HCT116 (cell line): ENCODE results near the gene CHMP1B. TPM values are rescaled to one million over a fixed set of nuclear protein-coding genes. Genes with fewer than 3 reads are reported as not detected.

Source experiments
- ATAC-seq: fragments of 200-7000 bp; cut with Tn5 transposase; 2 replicates; pipeline ENCODE4 v1.9.1; 2020; ENCODE audit warnings: mild to moderate bottlenecking, moderate library complexity
- BruUV-seq: library from RNA; stranded (reverse); fragments of 400-500 nt; replicated peaks from 2 replicates; lab custom pipeline; 2021; lab: Mats Ljungman, UMichigan
- CTCF ChIA-PET: fragments of 300-600 bp; sonication (Branson Sonifier 250); formaldehyde crosslinking; loops from one replicate; lab custom pipeline; 2021; ENCODE audit warnings: antibody characterized with exemption; lab: Charles Lee
- POLR2A ChIA-PET: fragments of 300-600, 350-600 bp; sonication (Branson Sonifier 250); formaldehyde crosslinking; loops from one replicate; lab custom pipeline; 2021; ENCODE audit warnings: antibody characterized with exemption; lab: Charles Lee
- RAD21 ChIA-PET, 2 experiments: fragments of 300-600 bp; sonication (Branson Sonifier 250); formaldehyde crosslinking; loops; one replicate each; lab custom pipeline; 2023; ENCODE audit warnings: low total read pairs in 2 of 2; ENCODE audit not compliant: uncharacterized antibody in 2 of 2, unreplicated experiment in 2 of 2, low non-redundant PET in 1 of 2; lab: Charles Lee
- DNase-seq: peaks from one replicate; pipeline ENCODE4 v3.0.0-alpha.2; 2010; ENCODE audit warnings: low read depth, low spot score
- H2AFZ ChIP-seq: fragments of 200-600 bp; shearing (Covaris generic), sonication (generic); 2 replicates; pipeline ENCODE4 v1.6.1; 2017; ENCODE audit warnings: low read depth, mixed run types, mixed read lengths, antibody characterized with exemption, low read length; ENCODE audit not compliant: poor library complexity, severe bottlenecking
- H3K27ac ChIP-seq: 2 replicates; pipeline ENCODE4 v1.5.1; 2012; ENCODE audit warnings: low read depth, low read length
- H3K27me3 ChIP-seq: fragments of 200-600 bp; sonication (generic); 2 replicates; pipeline ENCODE4 v1.6.1; 2016; ENCODE audit warnings: mixed run types, low read length, mixed read lengths; ENCODE audit not compliant: insufficient read depth
- H3K36me3 ChIP-seq, 2 experiments: fragments of 200-500 bp in 1 of 2; fragments of 200-600 bp in 1 of 2; sonication (Bioruptor generic) in 1 of 2; sonication (generic) in 1 of 2; 2 replicates each; pipeline versions ENCODE4 v1.5.1 to v1.6.1; 2014 to 2016; ENCODE audit warnings: low read length in 2 of 2, inconsistent platforms in 1 of 2, mixed read lengths in 1 of 2, mixed run types in 1 of 2; ENCODE audit not compliant: insufficient read depth in 2 of 2, control insufficient read depth in 1 of 2
- H3K4me1 ChIP-seq, 2 experiments: fragments of 200-600 bp in 1 of 2; sonication (generic) in 1 of 2; 2 replicates each; pipeline versions ENCODE4 v1.5.1 to v1.6.1; 2012 to 2017; ENCODE audit warnings: low read length in 2 of 2, inconsistent platforms in 1 of 2, mild to moderate bottlenecking in 1 of 2, mixed read lengths in 1 of 2, mixed run types in 1 of 2, moderate library complexity in 1 of 2; ENCODE audit not compliant: insufficient read depth in 2 of 2, control insufficient read depth in 1 of 2
- H3K4me2 ChIP-seq: fragments of 200-600 bp; sonication (generic); 2 replicates; pipeline ENCODE4 v1.6.1; 2017; ENCODE audit warnings: mixed run types, low read length, mixed read lengths
- H3K4me3 ChIP-seq, 2 experiments: fragments of 200-600 bp in 1 of 2; sonication (generic) in 1 of 2; replicated peaks in 1 of 2; 2 replicates each; pipeline ENCODE4 v1.5.1; 2011 to 2016; ENCODE audit warnings: low read length in 2 of 2, control low read depth in 1 of 2, low read depth in 1 of 2, mild to moderate bottlenecking in 1 of 2, mixed read lengths in 1 of 2, mixed run types in 1 of 2
- H3K79me2 ChIP-seq: fragments of 200-600 bp; sonication (generic); 2 replicates; pipeline ENCODE4 v1.6.1; 2017; ENCODE audit warnings: mild to moderate bottlenecking, mixed run types, low read length, moderate library complexity, mixed read lengths; ENCODE audit not compliant: insufficient read depth
- H3K9ac ChIP-seq: fragments of 200-600 bp; sonication (generic); 2 replicates; pipeline ENCODE4 v1.6.1; 2016; ENCODE audit warnings: low read length, mixed read lengths
- H3K9me2 ChIP-seq: fragments of 200-600 bp; sonication (generic), shearing (Covaris generic); 2 replicates; pipeline ENCODE4 v1.6.1; 2017; ENCODE audit warnings: mixed run types, mild to moderate bottlenecking, moderate library complexity; ENCODE audit not compliant: insufficient read depth
- H3K9me3 ChIP-seq, 2 experiments: fragments of 200-500 bp in 1 of 2; fragments of 200-600 bp in 1 of 2; sonication (Bioruptor generic) in 1 of 2; sonication (generic) in 1 of 2; 2 replicates each; pipeline ENCODE4 v1.6.1; 2014 to 2017; ENCODE audit warnings: low read length in 2 of 2, mixed read lengths in 2 of 2, inconsistent platforms in 1 of 2, low read depth in 1 of 2, mild to moderate bottlenecking in 1 of 2, mixed run types in 1 of 2, moderate library complexity in 1 of 2; ENCODE audit not compliant: control insufficient read depth in 1 of 2, insufficient read depth in 1 of 2
- H4K20me1 ChIP-seq: fragments of 200-600 bp; sonication (generic), shearing (Covaris generic); 2 replicates; pipeline ENCODE4 v1.6.1; 2017; ENCODE audit warnings: mixed run types, mild to moderate bottlenecking, moderate library complexity; ENCODE audit not compliant: insufficient read depth
- CBX3 ChIP-seq: IDR thresholded peaks from 2 replicates; pipeline ENCODE4 v1.6.1; 2012; ENCODE audit warnings: low read depth
- CEBPB ChIP-seq: IDR thresholded peaks from 2 replicates; pipeline ENCODE4 v1.6.1; 2012; ENCODE audit warnings: low read depth
- CTCF ChIP-seq, 3 experiments: fragments of 200-600 bp in 1 of 3; sonication (generic) in 1 of 3; IDR thresholded peaks in 2 of 3; conservative IDR thresholded peaks in 1 of 3; 2 replicates each; pipeline ENCODE4 v1.5.1; 2012 to 2017; ENCODE audit warnings: low read depth in 2 of 3, low read length in 2 of 3, antibody characterized with exemption in 1 of 3, borderline replicate concordance in 1 of 3, control low read depth in 1 of 3, mild to moderate bottlenecking in 1 of 3, mixed read lengths in 1 of 3, mixed run types in 1 of 3, moderate library complexity in 1 of 3; ENCODE audit not compliant: insufficient read depth in 1 of 3
- EGR1 ChIP-seq: IDR thresholded peaks from 2 replicates; pipeline ENCODE4 v1.6.1; 2012; ENCODE audit warnings: low read depth
- ELF1 ChIP-seq: IDR thresholded peaks from 2 replicates; pipeline ENCODE4 v1.6.1; 2012; ENCODE audit warnings: low read depth, borderline replicate concordance
- EZH2phosphoT487 ChIP-seq: fragments of 200-600 bp; IDR thresholded peaks from 2 replicates; pipeline ENCODE4 v1.6.1; 2018; ENCODE audit warnings: antibody characterized with exemption, borderline replicate concordance
- FOSL1 ChIP-seq: IDR thresholded peaks from 2 replicates; pipeline ENCODE4 v1.6.1; 2012; ENCODE audit warnings: low read depth
- JUND ChIP-seq: IDR thresholded peaks from 2 replicates; pipeline ENCODE4 v1.6.1; 2012
- POLR2A ChIP-seq: IDR thresholded peaks from 2 replicates; pipeline ENCODE4 v1.7.0; 2011; ENCODE audit warnings: borderline replicate concordance; ENCODE audit not compliant: insufficient read depth, insufficient read length; ENCODE audit errors: extremely low read depth
- POLR2AphosphoS5 ChIP-seq: IDR thresholded peaks from 2 replicates; pipeline ENCODE4 v1.6.1; 2011; ENCODE audit warnings: mild to moderate bottlenecking, low read depth, low read length, moderate library complexity
- RAD21 ChIP-seq: IDR thresholded peaks from 2 replicates; pipeline ENCODE4 v1.6.1; 2012; ENCODE audit warnings: low read depth, mild to moderate bottlenecking
- REST ChIP-seq: IDR thresholded peaks from 2 replicates; pipeline ENCODE4 v1.6.1; 2012; ENCODE audit warnings: low read depth
- SIN3A ChIP-seq: IDR thresholded peaks from 2 replicates; pipeline ENCODE4 v1.6.1; 2012; ENCODE audit warnings: low read depth
- SP1 ChIP-seq: IDR thresholded peaks from 2 replicates; pipeline ENCODE4 v1.6.1; 2012; ENCODE audit warnings: low read depth
- TCF7L2 ChIP-seq: IDR thresholded peaks from 2 replicates; pipeline ENCODE4 v1.7.0; 2011; ENCODE audit warnings: borderline replicate concordance, inconsistent platforms; ENCODE audit not compliant: insufficient read depth, insufficient read length; ENCODE audit errors: extremely low read depth
- YY1 ChIP-seq: IDR thresholded peaks from 2 replicates; pipeline ENCODE4 v1.6.1; 2011; ENCODE audit warnings: low read length, low read depth, moderate library complexity, mild to moderate bottlenecking; ENCODE audit not compliant: insufficient replicate concordance; ENCODE audit errors: extremely low read depth
- ZFX ChIP-seq: fragments of 450-650 bp; IDR thresholded peaks from 2 replicates; pipeline ENCODE4 v1.6.1; 2017
- ZNF274 ChIP-seq: fragments of 200-500 bp; sonication (Bioruptor generic); IDR thresholded peaks from 2 replicates; pipeline ENCODE4 v1.6.1; 2014; ENCODE audit warnings: mild to moderate bottlenecking, low read depth, low read length, inconsistent platforms
- intact Hi-C: fragments of 100-400 bp; cut with micrococcal nuclease; formaldehyde crosslinking; loops from 2 replicates; pipeline ENCODE4 v1.10.0; 2022
- total RNA-seq: library from RNA; stranded (reverse); gene quantifications from one replicate; pipeline ENCODE4 v1.2.1, GENCODE V29; 2021; ENCODE audit not compliant: unreplicated experiment

Gene CHMP1B
- total RNA-seq, 1 experiment from 2014 or later = 30.3 TPM

- TF ChIP-seq CTCF (IDR thresholded peaks at IDR 0.05 in 2 of 3, conservative IDR thresholded peaks at IDR 0.05 in 1 of 3; ENCODE audit: borderline replicate concordance in 1 of 3, insufficient read depth in 1 of 3, low read depth in 2 of 3, low read length in 2 of 3) (no peak), TCF7L2 (no peak), ELF1 (no peak), JUND (no peak)
Observed at GRCh38 chr18:11899063-11899462, 47.9 kb downstream of the CHMP1B start (continued).

- Histone ChIP-seq H3K4me2 (no peak overlapping the region), H3K9me3 (no peaks in the 10 kb centered on the region), H3K79me2 (peaks cover under 1% of the 10 kb centered on the region; the same call in 1 of the 2 replicates), H3K27ac (no peak overlapping the region), H4K20me1 (no peaks in the 10 kb centered on the region), H2AFZ (no peak overlapping the region), H3K9me2 (no peaks in the 10 kb centered on the region), H3K4me1 (no peaks in the 10 kb centered on the region), H3K27me3 (no peaks in the 10 kb centered on the region), H3K9ac (no peak overlapping the region), H3K36me3 (no peaks in the 10 kb centered on the region), H3K4me3 (no peak overlapping the region)
- intact Hi-C loops = no loop called here
- ChIA-PET RAD21 (no interaction called here), POLR2A (no interaction called here), CTCF (interaction anchor here (1.9 kb wide), 1 partner anchor 93 kb away, joined by 5 read pairs; no protein-coding TSS in a partner anchor)
- ATAC-seq = no peak
- DNase-seq = no peak
- no TSS peak for BruUV-seq
- TF ChIP-seq CTCF (IDR thresholded peaks at IDR 0.05 in 2 of 3, conservative IDR thresholded peaks at IDR 0.05 in 1 of 3; ENCODE audit: borderline replicate concordance in 1 of 3, insufficient read depth in 1 of 3, low read depth in 2 of 3, low read length in 2 of 3) (no peak), ZFX (no peak), POLR2A (no peak), CEBPB (no peak), REST (no peak), EZH2phosphoT487 (no peak), ELF1 (no peak), SP1 (no peak), YY1 (no peak), CBX3 (no peak), EGR1 (no peak), SIN3A (no peak), TCF7L2 (no peak), RAD21 (no peak), ZNF274 (no peak), POLR2AphosphoS5 (no peak), FOSL1 (no peak)
Observed at GRCh38 chr18:11901826-11902438, 50.7 kb downstream of the CHMP1B start.
